Mesodermal cell (in vitro differentiated cells): ENCODE data around the gene IRX2.

Experiments
- H3K27ac ChIP-seq: 2 replicates; pipeline ENCODE4 v1.7.0; 2013; ENCODE audit warnings: mild to moderate bottlenecking, low read depth, low read length, moderate library complexity; ENCODE audit not compliant: severe bottlenecking
- H3K36me3 ChIP-seq: 2 replicates; pipeline ENCODE4 v1.7.1; 2013; ENCODE audit warnings: mild to moderate bottlenecking, low read length, moderate library complexity; ENCODE audit not compliant: control insufficient read depth, insufficient read depth
- H3K4me1 ChIP-seq: one replicate; pipeline ENCODE4 v1.7.1; 2013; ENCODE audit warnings: mild to moderate bottlenecking, low read length; ENCODE audit not compliant: insufficient read depth, control insufficient read depth, poor library complexity, severe bottlenecking
- H3K4me3 ChIP-seq: 2 replicates; pipeline ENCODE4 v1.7.0; 2013; ENCODE audit warnings: low read length, control low read depth, mild to moderate bottlenecking; ENCODE audit not compliant: insufficient read depth, poor library complexity, severe bottlenecking; ENCODE audit errors: extremely low read depth
- H3K9me3 ChIP-seq: 2 replicates; pipeline ENCODE4 v1.7.1; 2013; ENCODE audit warnings: mild to moderate bottlenecking, low read length, moderate library complexity; ENCODE audit not compliant: control insufficient read depth
- WGBS, 2 experiments: methylation state at CpG; one replicate each; pipeline ENCODE4 v1.1.5; 2013; ENCODE audit warnings: missing lambda C conversion rate in 2 of 2; ENCODE audit not compliant: insufficient coverage in 2 of 2; 5-methylcytosine and 5-hydroxymethylcytosine counted together

Gene IRX2

DNA sequence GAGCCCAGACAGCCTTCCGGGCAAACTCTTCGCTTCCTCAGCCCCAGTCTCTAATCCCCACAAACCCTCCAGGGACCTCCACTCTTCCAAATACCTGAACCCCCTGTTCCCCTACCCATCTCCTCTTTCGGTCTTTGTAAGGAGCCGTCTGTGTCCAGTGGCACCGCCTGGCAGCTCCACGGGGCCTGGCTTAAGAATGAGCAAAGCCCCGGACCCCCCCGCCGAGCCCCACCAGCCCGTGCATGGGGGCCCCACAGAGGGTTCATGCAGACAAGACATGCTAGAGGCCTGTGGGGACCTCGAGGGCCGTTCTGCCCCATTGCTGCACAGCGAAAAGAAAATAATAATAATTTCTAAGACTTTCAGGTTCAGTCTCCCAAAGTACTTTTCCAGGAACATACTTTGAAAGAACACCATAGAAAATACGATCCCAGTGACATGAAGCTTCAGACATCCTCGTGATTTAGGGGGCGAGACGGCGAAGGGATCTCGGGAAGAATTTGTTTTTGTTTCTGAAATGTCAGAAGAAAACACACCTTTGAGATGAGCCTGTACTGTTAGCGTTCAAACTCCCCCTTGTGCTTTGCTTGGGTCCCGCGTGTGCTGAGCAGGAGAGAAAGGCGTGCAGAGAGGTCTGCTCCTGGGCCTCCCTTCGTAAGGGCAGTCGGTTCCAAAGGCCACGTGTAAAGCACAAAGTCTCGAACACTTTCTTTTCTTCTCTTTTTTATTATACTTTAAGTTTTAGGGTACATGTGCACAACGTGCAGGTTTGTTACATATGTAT is 49.2 kb downstream of the IRX2 start:
- Histone ChIP-seq H3K27ac (no peak overlapping the region), H3K9me3 (no peaks in the 10 kb centered on the region), H3K4me3 (no peak overlapping the region), H3K4me1 (no peaks in the 10 kb centered on the region), H3K36me3 (no peaks in the 10 kb centered on the region)
- 91% methylated on average over 19 to 21 of the region's 28 CpGs for WGBS, 2 experiments

DNA sequence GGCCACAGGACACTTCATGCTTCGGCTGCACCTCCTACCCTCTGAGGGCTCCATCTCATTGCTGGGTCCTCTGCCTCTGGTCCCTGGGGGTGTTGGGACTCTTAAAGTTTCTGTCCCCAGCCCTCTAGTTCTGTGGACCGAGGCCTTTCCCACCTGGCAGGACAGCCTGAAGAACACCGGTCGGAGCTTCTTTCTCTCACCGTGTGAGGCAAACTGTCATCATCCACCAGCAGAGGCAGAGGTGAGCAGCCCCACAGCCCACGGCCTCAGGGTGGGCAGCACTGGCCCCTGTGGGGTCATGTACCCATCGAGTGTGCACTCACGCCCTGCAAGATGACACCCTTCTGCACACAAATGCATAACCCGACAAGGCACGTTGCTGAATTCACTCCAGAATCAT is 49.9 kb downstream of the IRX2 start:
- Histone ChIP-seq H3K9me3 (no peaks in the 10 kb centered on the region), H3K4me3 (no peak overlapping the region)
- WGBS, 2 experiments, result 75 to 76% methylated on average over 10 of the region's 10 CpGs

DNA sequence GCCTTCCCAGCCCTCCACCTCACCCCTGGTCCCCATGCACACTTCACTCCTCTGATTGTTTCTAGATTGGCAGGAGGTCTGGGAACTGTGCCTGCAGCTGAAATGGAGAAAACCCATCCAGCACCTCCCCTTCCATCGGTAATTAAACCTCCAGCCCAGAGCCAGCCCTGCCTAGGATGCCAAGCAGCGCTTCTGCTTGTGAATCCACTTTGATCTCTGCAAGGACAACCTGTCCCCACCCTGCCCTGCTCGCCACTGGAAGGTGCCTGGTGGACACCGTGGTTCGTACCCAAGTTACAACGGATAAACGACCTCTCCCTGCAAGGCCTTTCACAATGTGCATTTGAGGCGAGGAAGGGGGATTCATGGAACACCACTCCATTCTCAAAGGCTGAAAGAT is 50.6 kb downstream of the IRX2 start:
- no peak overlapping the region for H3K4me3 ChIP-seq
- no peaks in the 10 kb centered on the region for H3K4me1 ChIP-seq
- H3K36me3 ChIP-seq, result no peaks in the 10 kb centered on the region
- no peak overlapping the region for H3K27ac ChIP-seq
- no peaks in the 10 kb centered on the region for H3K9me3 ChIP-seq
- WGBS, 2 experiments, result 86 to 91% methylated on average over 8 of the region's 8 CpGs

More for the DNA sequence above, 49.9 kb downstream of the IRX2 start:
- H3K36me3 ChIP-seq, result no peaks in the 10 kb centered on the region
- H3K27ac ChIP-seq, result no peak overlapping the region
- no peaks in the 10 kb centered on the region for H3K4me1 ChIP-seq

DNA sequence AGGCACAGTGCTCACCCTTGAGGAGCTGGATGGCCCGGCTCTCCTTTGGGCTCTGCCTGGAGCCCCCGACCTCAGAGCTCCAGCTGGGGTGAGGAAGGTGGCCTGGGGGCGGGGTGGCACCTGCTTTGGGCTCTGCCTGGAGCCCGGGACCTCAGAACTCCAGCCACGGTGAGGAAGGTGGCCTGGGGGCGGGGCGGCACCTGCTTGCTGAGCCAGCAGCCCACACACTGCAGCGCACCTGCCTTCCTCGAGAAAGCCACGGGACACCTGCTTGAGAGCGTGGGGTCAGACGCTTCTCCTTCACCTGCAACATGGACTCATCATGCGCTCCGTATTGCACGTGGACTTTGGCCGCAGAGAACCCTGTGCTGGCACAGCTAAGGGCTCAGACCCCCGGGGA is 51.8 kb downstream of the IRX2 start:
- H3K27ac ChIP-seq, result no peak overlapping the region

DNA sequence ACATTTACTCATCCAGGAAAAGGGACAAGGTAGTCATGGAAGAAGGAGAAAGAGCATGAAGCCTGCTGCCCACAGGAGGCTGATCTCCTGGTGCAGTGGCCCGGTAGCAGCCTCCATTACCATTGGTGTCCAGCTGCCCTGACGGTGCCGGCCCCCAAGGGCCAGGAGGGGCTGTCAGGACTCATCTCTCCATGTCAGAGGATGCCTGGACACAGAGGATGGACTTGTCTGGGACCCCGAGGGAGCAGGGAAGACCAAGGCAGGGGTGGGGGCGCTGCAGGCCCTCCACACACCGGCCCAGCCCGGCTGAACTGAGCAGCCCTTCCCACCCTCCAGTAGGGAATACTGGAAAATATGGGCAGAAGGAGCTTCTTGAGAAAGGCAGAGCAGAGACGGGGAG is 52.2 kb downstream of the IRX2 start:
- WGBS, 2 experiments, result 80% methylated on average over 1 to 5 of the region's 8 CpGs
- Histone ChIP-seq H3K9me3 (no peaks in the 10 kb centered on the region), H3K4me1 (peaks cover 3% of the 10 kb centered on the region), H3K36me3 (no peaks in the 10 kb centered on the region), H3K4me3 (no peak overlapping the region), H3K27ac (no peak overlapping the region)

More for the DNA sequence above, 51.8 kb downstream of the IRX2 start:
- Histone ChIP-seq H3K9me3 (no peaks in the 10 kb centered on the region), H3K4me3 (no peak overlapping the region), H3K36me3 (no peaks in the 10 kb centered on the region), H3K4me1 (peaks cover 3% of the 10 kb centered on the region)
- WGBS, 2 experiments, result 93 to 95% methylated on average over 14 to 16 of the region's 17 CpGs

DNA sequence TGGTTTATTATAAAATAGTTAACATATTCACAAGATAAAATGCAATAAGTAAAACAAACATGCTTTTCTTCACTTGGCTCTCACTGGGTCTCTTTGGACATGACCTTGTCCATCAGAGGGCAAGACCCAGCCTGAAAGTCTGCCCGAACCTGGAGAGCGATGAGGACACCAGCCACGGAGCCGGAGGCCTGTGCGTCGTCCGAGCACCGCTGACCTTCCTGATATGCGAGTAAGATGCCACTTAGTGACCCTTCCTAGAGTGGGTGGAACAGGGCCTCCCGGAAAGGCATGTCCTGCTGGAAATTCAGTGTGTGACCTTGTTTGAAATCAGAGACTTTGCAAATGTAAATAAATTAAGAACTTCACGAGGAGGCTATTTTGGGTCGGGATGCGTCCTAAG is 52.9 kb downstream of the IRX2 start:
- Histone ChIP-seq H3K27ac (no peak overlapping the region), H3K4me1 (peaks cover 3% of the 10 kb centered on the region), H3K36me3 (no peaks in the 10 kb centered on the region), H3K9me3 (no peaks in the 10 kb centered on the region), H3K4me3 (no peak overlapping the region)
- 92% methylated on average over 10 of the region's 13 CpGs for WGBS, 2 experiments

DNA sequence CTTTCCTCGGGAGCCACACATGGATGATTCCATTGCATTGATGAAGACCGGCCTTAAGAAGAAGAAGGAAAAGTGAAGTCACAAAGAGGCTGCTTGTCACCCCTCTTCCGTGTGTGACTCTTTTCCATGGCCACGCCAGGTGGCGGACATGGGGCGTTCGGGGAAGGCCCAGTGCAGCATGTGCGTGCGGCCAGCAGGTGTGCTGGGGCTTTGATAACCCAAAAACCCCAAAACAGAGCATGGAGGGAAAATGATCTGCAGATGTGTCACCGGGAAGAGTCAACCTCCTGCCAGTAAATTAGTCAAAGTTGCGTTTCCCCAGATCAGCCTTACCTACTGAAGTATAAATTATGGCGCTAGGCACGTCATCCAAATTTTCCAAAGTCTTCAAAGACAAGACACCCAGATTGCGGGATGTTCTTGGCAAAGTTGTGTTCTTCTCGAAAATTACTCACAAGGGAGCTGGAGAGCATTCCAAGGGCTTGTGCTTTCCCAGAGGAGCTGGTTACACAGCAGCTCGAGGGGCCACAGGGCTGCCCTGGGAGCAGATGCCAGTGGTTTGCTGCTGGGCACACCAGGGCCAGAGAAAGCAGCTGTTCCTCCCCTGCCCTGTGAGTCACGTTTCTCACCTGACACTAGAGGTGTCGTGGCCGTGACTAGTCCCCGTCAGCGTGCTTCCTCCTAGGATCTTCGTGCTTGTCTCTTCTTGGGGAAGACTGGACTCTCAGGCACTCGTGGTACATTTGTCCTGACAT is 53.9 kb downstream of the IRX2 start:
- no peaks in the 10 kb centered on the region for H3K36me3 ChIP-seq
- no peaks in the 10 kb centered on the region for H3K9me3 ChIP-seq
- H3K4me1 ChIP-seq, result peaks cover 3% of the 10 kb centered on the region
- no peak overlapping the region for H3K4me3 ChIP-seq
- H3K27ac ChIP-seq, result no peak overlapping the region
- 92 to 93% methylated on average over 20 to 23 of the region's 23 CpGs for whole genome bisulfite sequencing, 2 experiments

DNA sequence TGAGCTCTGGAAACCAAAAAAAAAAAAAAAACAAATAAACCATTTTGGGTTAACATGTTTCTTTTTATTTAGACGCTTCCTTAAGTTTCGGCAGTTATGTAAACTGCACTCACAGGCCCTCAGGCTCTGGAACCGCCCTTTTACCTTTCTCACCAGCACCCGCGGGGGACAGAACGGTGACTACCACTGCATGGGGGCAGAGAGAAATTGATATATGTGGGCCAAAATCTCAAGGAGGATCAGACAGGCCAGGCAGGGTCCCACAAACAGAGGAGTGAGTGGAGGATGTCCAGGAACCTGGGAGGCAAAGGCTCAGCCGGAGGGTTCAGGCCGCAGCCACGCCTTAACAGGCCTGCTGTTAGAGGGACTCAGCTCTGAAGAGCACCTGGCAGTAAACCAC is 54.4 kb downstream of the IRX2 start:
- Histone ChIP-seq H3K9me3 (no peaks in the 10 kb centered on the region), H3K4me3 (no peak overlapping the region), H3K36me3 (no peaks in the 10 kb centered on the region), H3K4me1 (peaks cover 3% of the 10 kb centered on the region), H3K27ac (no peak overlapping the region)
- 92 to 97% methylated on average over 7 of the region's 9 CpGs for WGBS, 2 experiments
